Measurements from ENCODE around the gene STX11. TPM values are rescaled to one million over a fixed set of nuclear protein-coding genes. Genes with fewer than 3 reads are reported as not detected.

The STX11 gene
- total and polyA plus RNA-seq, 8 donors = 2.2 to 11.7 (median 2.6) TPM; not detected in 1

- Histone ChIP-seq H3K27me3 (no peaks in the 10 kb centered on the region), H3K27ac (peak overlapping the region; percentile 83 to 99 (median 94)), H3K9me3 (no peaks in the 10 kb centered on the region), H3K4me1 (peaks cover 7 to 32% (median 22%) of the 10 kb centered on the region in 4 donors), H3K36me3 (no peaks in the 10 kb centered on the region), H3K4me3 (peak overlapping the region; percentile 62 to 68 (median 65))
- WGBS, 5 donors = 0 to 1% (median 0%) methylated on average over 38 to 61 of the region's 61 CpGs
- TF ChIP-seq POLR2AphosphoS5 (IDR thresholded peaks at IDR 0.05) = peak; percentile 9 to 73 (median 18)
- TF ChIP-seq CTCF (IDR thresholded peaks at IDR 0.05) = peak in 4 of 7 experiments; percentile 57 to 76 (median 66)
- TF ChIP-seq POLR2A (IDR thresholded peaks at IDR 0.05) = no peak
- peak; percentile 94 to 99 for DNase-seq
- intact Hi-C loops (cut with DNase I; ENCODE audit: low total_unique reads) = no loop called here
These were observed 65.8 kb downstream of the STX11 start for GRCh38 chr6:144215932-144216667.

- WGBS, 5 donors = 5 to 9% (median 7%) methylated on average over 18 of the region's 18 CpGs
- Histone ChIP-seq H3K4me1 (peaks cover 7 to 32% (median 22%) of the 10 kb centered on the region in 4 donors), H3K36me3 (no peaks in the 10 kb centered on the region), H3K9me3 (no peaks in the 10 kb centered on the region), H3K27ac (peak overlapping the region; percentile 57 to 99 (median 94)), H3K27me3 (no peaks in the 10 kb centered on the region), H3K4me3 (peak overlapping the region; percentile 62 to 68 (median 65))
- intact Hi-C loops (cut with DNase I; ENCODE audit: low total_unique reads) = no loop called here
- no peak for DNase-seq
- no peak for TF ChIP-seq POLR2A (IDR thresholded peaks at IDR 0.05)
- no peak for TF ChIP-seq POLR2AphosphoS5 (IDR thresholded peaks at IDR 0.05)
- TF ChIP-seq EP300 (IDR thresholded peaks at IDR 0.05) = no peak
- no peak for TF ChIP-seq CTCF (IDR thresholded peaks at IDR 0.05)
These were observed 66.4 kb downstream of the STX11 start for GRCh38 chr6:144216668-144217218.

- Histone ChIP-seq H3K36me3 (no peaks in the 10 kb centered on the region), H3K4me1 (peaks cover 7 to 32% (median 22%) of the 10 kb centered on the region in 4 donors), H3K4me3 (peak overlapping the region in 2 of 4 donors; percentile 64 to 68), H3K27me3 (no peaks in the 10 kb centered on the region), H3K9me3 (no peaks in the 10 kb centered on the region), H3K27ac (peak overlapping the region in 3 of 5 donors; percentile 90 to 99 (median 96))
- DNase-seq = peak in 1 of 2 donors; percentile 25
- no peak for TF ChIP-seq POLR2AphosphoS5 (IDR thresholded peaks at IDR 0.05)
- TF ChIP-seq CTCF (IDR thresholded peaks at IDR 0.05) = no peak
- TF ChIP-seq POLR2A (IDR thresholded peaks at IDR 0.05) = no peak
- TF ChIP-seq EP300 (IDR thresholded peaks at IDR 0.05) = no peak
- 60 to 79% (median 74%) methylated on average over 11 of the region's 11 CpGs for WGBS, 5 donors
- intact Hi-C loops (cut with DNase I; ENCODE audit: low total_unique reads) = no loop called here
These were observed 66.9 kb downstream of the STX11 start for GRCh38 chr6:144217264-144217663.

GRCh38 chr6:144217797-144218196, 67.5 kb downstream of the STX11 start:
- Histone ChIP-seq H3K4me1 (peaks cover 7 to 32% (median 22%) of the 10 kb centered on the region in 4 donors), H3K27me3 (no peaks in the 10 kb centered on the region), H3K27ac (peak overlapping the region in 3 of 5 donors; percentile 90 to 99 (median 96)), H3K4me3 (no peak overlapping the region), H3K9me3 (no peaks in the 10 kb centered on the region), H3K36me3 (no peaks in the 10 kb centered on the region)
- DNase-seq = no peak
- TF ChIP-seq CTCF (IDR thresholded peaks at IDR 0.05) (no peak), POLR2A (IDR thresholded peaks at IDR 0.05) (no peak), POLR2AphosphoS5 (IDR thresholded peaks at IDR 0.05) (no peak)
- intact Hi-C loops (cut with DNase I; ENCODE audit: low total_unique reads) = no loop called here

Data from stomach (tissue), 9 donors.